Loucy (cell line): ENCODE data around the gene LRRTM4.
"Not testable (repeated sequence)": the region's sequence is repeated elsewhere in the genome, so short reads cannot be mapped to it uniquely, and the experiment has no call there.

Experiments
- H2AFZ ChIP-seq: fragments of 200-600 bp; sonication (generic); 2 replicates; pipeline ENCODE4 v1.6.0; 2016; ENCODE audit warnings: antibody characterized with exemption, mild to moderate bottlenecking, low read length, moderate library complexity
- H3F3A ChIP-seq: fragments of 200-600 bp; 2 replicates; pipeline ENCODE4 v1.6.0; 2016; ENCODE audit warnings: antibody characterized with exemption, low read depth, mild to moderate bottlenecking
- H3K27me3 ChIP-seq: fragments of 200-600 bp; sonication (generic); 2 replicates; pipeline ENCODE4 v1.6.1; 2014; ENCODE audit warnings: low read length, mild to moderate bottlenecking; ENCODE audit not compliant: insufficient read depth, poor library complexity, severe bottlenecking
- H3K36me3 ChIP-seq: fragments of 200-600 bp; sonication (generic); 2 replicates; pipeline ENCODE4 v1.6.1; 2016; ENCODE audit warnings: low read length; ENCODE audit not compliant: insufficient read depth
- H3K4me1 ChIP-seq: fragments of 200-600 bp; sonication (generic); 2 replicates; pipeline ENCODE4 v1.5.1; 2014; ENCODE audit warnings: low read length, mild to moderate bottlenecking; ENCODE audit not compliant: insufficient read depth, poor library complexity, severe bottlenecking
- H3K4me2 ChIP-seq: fragments of 200-600 bp; sonication (generic); 2 replicates; pipeline ENCODE4 v1.6.0; 2014; ENCODE audit warnings: antibody characterized with exemption, low read length, low read depth, mild to moderate bottlenecking; ENCODE audit not compliant: poor library complexity, severe bottlenecking
- H3K4me3 ChIP-seq: fragments of 200-600 bp; sonication (generic); 2 replicates; pipeline ENCODE4 v1.5.1; 2014; ENCODE audit warnings: low read length, mild to moderate bottlenecking, mixed read lengths; ENCODE audit not compliant: poor library complexity, severe bottlenecking
- H3K79me2 ChIP-seq: fragments of 200-600 bp; sonication (generic); 2 replicates; pipeline ENCODE4 v1.6.1; 2014; ENCODE audit warnings: low read length; ENCODE audit not compliant: insufficient read depth
- H3K9ac ChIP-seq: fragments of 200-600 bp; sonication (generic); 2 replicates; pipeline ENCODE4 v1.6.0; 2014; ENCODE audit warnings: mild to moderate bottlenecking, low read depth, low read length, moderate library complexity; ENCODE audit not compliant: poor library complexity, severe bottlenecking
- H3K9me2 ChIP-seq: fragments of 200-600 bp; sonication (generic); replicated peaks from 2 replicates; pipeline ENCODE4 v1.6.1; 2016; ENCODE audit warnings: low read depth, low read length, mixed read lengths
- H3K9me3 ChIP-seq: fragments of 200-600 bp; sonication (generic); 2 replicates; pipeline ENCODE4 v1.6.1; 2014; ENCODE audit warnings: mild to moderate bottlenecking, antibody characterized with exemption, low read length, low read depth; ENCODE audit not compliant: insufficient read depth
- H4K20me1 ChIP-seq: fragments of 200-600 bp; sonication (generic); 2 replicates; pipeline ENCODE4 v1.6.0; 2014; ENCODE audit warnings: antibody characterized with exemption, low read length, mild to moderate bottlenecking; ENCODE audit not compliant: insufficient read depth, poor library complexity, severe bottlenecking
- EZH2phosphoT487 ChIP-seq: fragments of 200-600 bp; IDR thresholded peaks from 2 replicates; pipeline ENCODE4 v1.6.1; 2018; ENCODE audit warnings: antibody characterized with exemption, mild to moderate bottlenecking, moderate library complexity, borderline replicate concordance
- TF ChIP-seq, protein P1 (sequence below): fragments of 200-600 bp; sonication (generic); conservative IDR thresholded peaks from 2 replicates; pipeline ENCODE4 v1.5.1; 2014; ENCODE audit warnings: mild to moderate bottlenecking, antibody characterized with exemption, low read length

The LRRTM4 gene

GRCh38 chr2:77179297-77179696 is 342.9 kb downstream of the LRRTM4 start:
- Histone ChIP-seq H3K36me3 (no peaks in the 10 kb centered on the region), H4K20me1 (no peaks in the 10 kb centered on the region), H2AFZ (no peak overlapping the region), H3K9me3 (no peaks in the 10 kb centered on the region), H3F3A (no peaks in the 10 kb centered on the region), H3K4me1 (no peaks in the 10 kb centered on the region), H3K9me2 (no peaks in the 10 kb centered on the region), H3K9ac (no peak overlapping the region), H3K79me2 (no peaks in the 10 kb centered on the region), H3K4me2 (no peak overlapping the region), H3K4me3 (no peak overlapping the region), H3K27me3 (no peaks in the 10 kb centered on the region)
- TF ChIP-seq EZH2phosphoT487, result no peak
- TF ChIP-seq, protein P1, sequence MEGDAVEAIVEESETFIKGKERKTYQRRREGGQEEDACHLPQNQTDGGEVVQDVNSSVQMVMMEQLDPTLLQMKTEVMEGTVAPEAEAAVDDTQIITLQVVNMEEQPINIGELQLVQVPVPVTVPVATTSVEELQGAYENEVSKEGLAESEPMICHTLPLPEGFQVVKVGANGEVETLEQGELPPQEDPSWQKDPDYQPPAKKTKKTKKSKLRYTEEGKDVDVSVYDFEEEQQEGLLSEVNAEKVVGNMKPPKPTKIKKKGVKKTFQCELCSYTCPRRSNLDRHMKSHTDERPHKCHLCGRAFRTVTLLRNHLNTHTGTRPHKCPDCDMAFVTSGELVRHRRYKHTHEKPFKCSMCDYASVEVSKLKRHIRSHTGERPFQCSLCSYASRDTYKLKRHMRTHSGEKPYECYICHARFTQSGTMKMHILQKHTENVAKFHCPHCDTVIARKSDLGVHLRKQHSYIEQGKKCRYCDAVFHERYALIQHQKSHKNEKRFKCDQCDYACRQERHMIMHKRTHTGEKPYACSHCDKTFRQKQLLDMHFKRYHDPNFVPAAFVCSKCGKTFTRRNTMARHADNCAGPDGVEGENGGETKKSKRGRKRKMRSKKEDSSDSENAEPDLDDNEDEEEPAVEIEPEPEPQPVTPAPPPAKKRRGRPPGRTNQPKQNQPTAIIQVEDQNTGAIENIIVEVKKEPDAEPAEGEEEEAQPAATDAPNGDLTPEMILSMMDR, result no peak

DNA sequence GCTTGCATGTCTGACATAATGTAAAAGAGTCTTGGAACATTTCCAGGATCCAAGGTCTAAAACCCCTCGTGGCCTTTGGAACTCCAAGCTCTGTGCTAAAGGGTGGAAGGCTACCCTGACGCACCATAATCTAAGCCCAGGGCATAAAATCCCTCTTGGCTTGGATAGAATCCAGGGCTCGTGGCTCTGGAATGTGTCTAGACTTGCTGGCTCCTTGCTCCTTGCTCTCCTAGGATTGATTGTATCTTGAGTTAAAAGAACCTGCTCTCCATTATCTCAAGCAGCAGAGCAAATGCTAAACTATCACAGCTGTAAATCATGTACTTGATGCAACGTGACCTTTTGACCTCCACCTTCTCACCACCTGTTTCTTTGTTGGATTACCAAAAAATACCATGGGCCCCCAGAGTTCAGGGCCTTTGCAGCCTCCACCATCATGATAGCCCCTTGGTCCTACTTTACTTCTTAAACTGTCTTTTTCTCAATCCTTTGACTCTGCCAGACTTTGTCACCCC is 346.9 kb downstream of the LRRTM4 start:
- not testable (repeated sequence) for H3K4me2 ChIP-seq, H3F3A ChIP-seq, H3K9me3 ChIP-seq, H4K20me1 ChIP-seq, H2AFZ ChIP-seq, H3K9me2 ChIP-seq, H3K36me3 ChIP-seq, H3K9ac ChIP-seq, H3K4me3 ChIP-seq, H3K4me1 ChIP-seq, H3K79me2 ChIP-seq, H3K27me3 ChIP-seq

DNA sequence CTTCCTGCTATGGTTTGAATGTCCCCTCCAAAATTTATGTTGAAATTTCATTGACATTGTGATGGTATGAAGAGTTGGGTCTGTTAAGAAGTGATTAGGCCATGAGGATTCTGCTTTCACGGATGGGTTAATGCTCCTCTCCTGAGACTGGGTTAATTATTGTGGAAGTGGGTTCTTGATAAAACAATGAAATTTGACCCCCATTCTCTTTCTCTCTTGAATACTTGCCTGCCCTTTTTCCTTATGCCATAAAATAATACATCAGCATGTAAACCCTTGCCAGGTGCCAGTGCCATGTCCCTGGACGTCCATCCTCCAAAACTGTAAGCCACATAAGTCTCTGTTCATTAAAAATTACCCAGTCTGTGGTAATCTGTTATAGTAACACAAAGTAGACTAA is 352.8 kb downstream of the LRRTM4 start:
- H3K9ac ChIP-seq, result no peak overlapping the region
- H3K9me3 ChIP-seq, result no peaks in the 10 kb centered on the region
- no peaks in the 10 kb centered on the region for H3K27me3 ChIP-seq
- H3K9me2 ChIP-seq, result no peaks in the 10 kb centered on the region
- no peaks in the 10 kb centered on the region for H3K79me2 ChIP-seq
- no peaks in the 10 kb centered on the region for H3K36me3 ChIP-seq
- H3K4me1 ChIP-seq, result no peaks in the 10 kb centered on the region
- no peak overlapping the region for H2AFZ ChIP-seq
- TF ChIP-seq, protein P1, result no peak
- no peak for TF ChIP-seq EZH2phosphoT487
- H3F3A ChIP-seq, result no peaks in the 10 kb centered on the region
- H3K4me2 ChIP-seq, result no peak overlapping the region
- no peak overlapping the region for H3K4me3 ChIP-seq
- no peaks in the 10 kb centered on the region for H4K20me1 ChIP-seq

- not testable (repeated sequence) for H3K9ac ChIP-seq, H3K4me1 ChIP-seq, H3K9me3 ChIP-seq, H3K27me3 ChIP-seq, H3K36me3 ChIP-seq, H3K79me2 ChIP-seq, H3F3A ChIP-seq, H4K20me1 ChIP-seq, H3K4me3 ChIP-seq, H2AFZ ChIP-seq, H3K9me2 ChIP-seq, H3K4me2 ChIP-seq
These were observed 358.2 kb downstream of the LRRTM4 start for GRCh38 chr2:77164021-77164420.
